ENCODE data around the gene HDGFL2.
"Not testable (repeated sequence)": the region's sequence is repeated elsewhere in the genome, so short reads cannot be mapped to it uniquely, and the experiment has no call there.

The HDGFL2 gene

DNA sequence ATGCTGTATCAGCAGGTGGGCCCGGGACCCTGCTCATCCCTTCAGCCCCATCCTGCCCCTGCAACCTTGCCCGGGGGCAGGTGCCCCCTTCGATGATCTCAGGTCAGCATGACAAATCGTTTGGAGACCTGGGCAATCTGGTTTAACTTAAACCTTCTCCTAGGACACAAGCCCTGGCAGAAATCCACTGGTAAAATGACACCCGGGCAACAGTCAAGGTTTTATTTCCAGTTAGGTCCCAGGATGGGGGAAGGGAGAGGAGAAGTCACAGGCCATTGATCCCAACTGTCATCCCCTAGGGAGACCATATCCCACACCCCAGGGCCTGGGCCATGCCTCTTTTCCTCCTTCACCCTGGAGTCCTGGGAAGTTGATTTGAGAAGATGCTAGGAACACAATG is 64.7 kb downstream of the HDGFL2 start:
- no peak for DNase-seq

GRCh38 chr19:4537953-4538600 is 66.0 kb downstream of the HDGFL2 start:
- DNase-seq: no peak

DNA sequence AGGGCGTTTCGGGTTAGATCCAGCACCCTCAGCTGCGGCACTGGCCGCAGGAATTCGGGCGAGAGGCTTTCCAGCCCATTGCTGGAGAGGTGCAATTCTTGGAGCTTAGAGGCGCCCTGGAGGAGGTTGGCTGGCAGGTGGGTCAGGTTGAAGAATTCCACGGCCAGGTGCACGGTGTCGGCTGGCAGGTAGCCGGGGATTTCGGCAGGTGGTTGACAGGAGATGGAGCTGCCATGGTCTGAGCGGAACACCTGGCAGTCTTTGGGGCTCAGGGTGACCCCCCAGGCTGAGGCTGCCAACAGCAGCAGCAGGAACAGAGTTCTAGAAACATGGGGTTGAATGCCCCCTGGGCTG is 66.5 kb downstream of the HDGFL2 start:
- no peak for DNase-seq

DNA sequence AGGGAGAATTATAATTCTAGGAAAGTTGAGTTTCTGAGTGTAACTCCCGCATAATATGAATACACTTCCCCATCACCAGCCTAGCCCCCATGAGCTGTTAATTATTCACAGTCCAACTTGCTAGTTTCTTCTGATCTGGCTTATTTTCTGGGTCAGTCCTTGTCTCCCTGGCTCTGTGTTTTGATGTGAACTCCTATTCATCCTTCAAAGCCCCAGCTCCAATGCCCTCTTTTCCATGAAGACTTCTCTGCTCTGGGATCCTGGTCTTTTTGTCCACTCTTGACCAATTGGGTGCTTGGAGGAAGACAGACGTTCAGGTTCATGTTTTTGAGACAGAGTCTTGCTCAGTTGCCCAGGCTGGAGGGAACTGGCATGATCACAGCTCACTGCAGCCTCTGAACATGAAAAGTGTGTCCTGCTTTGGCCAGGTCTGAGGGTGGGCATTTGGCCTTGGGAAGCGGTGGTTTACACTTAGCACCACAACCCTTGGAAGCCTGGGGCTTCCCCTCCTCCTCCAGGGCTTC is 67.1 kb downstream of the HDGFL2 start:
- no peak for DNase-seq

GRCh38 chr19:4539693-4540581 is 67.8 kb downstream of the HDGFL2 start, which contains the start of gene LRG1:
Gene LRG1 (minus strand): TSS chr19:4540036. CDS start chr19:4540013, 23 bp downstream.
- DNase-seq: no peak

DNA sequence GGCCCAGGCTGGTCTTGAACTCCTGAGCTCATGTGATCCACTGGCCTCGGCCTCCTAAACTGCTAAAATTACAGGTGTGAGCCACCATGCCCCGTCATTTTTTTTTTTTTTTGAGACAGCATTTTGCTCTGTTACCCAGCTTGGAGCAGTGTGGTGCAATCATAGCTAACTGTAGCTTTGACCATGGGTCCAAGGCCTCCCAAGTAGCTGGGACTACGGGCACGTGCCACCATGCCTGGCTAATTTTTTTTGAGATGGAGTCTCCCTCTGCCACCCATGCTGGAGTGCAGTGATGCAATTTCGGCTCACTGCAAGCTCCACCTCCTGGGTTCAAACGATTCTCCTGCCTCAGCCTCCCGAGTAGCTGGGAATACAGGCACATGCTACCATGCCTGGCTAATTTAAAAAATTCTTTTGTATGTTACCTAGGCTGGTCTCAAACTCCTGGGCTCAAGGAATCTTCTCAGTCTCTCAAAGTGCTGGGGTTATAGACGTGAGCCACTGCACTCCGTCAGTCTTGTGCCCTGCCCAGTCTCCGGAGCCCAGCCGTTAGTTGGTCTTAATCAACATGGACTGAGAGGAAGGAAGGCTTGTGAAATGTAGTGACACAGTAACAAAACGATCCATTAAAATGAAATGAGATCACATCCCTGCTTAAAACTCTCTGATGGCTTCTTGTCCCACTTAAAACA is 69.2 kb downstream of the HDGFL2 start:
- DNase-seq: no peak

DNA sequence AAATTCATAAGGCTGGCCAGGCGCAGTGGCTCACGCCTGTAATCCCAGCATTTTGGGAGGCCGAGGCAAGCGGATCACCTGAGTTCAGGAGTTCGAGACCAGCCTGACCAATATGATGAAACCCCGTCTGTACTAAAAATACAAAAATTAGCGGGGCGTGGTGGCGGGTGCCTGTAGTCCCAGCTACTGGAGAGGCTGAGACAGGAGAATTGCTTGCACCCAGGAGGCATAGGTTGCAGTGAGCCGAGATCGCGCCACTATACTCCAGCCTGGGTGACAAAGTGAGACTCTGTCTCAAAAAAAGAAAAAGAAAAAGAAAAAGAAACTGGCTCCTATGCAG is 69.7 kb downstream of the HDGFL2 start:
- not testable (repeated sequence) for DNase-seq

DNA sequence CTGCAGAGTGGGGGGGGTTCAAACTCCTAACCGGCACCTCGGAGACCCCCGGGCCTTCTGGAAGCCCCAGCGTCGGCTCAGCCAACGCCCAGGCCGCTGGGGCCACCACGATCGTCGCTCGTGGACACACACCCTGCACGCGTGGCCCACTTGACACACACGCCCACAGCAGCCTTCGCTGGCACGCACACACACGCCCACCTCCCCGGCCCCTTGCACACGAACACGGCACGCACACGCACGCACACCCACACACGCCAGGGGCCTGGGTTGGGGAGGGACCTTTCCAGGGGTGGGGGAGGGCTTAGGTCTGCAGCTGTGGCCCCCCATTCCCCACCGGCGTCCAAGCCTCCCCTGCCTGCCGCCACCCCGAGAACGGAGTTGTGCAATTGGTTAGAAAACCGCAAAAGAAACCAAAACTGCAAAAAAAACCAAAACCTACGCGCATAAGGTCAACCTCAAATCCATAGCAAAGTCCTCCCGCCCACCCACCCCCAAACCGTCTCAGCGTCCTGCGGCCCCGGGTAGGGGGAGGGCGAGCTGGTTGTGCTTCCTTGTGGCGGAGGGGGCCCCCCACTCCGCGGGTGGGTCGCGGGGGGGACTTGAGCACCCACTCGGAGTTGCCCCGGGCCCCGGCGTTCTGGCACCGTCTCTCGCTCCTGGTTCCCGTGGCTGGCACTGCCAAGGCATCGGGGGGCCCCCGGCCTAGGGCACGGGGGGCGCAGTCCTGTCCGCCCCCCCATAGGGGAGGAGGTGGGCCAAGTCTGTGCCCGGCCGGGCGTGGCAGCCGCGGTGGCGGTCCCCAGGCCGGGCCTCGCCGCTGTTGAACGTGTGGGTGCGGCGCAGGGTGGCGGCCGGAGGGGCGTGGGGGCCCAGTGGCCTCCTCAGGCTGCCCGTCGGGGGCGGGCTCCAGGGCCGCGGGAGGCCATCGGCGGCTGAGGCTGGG is 71.1 kb downstream of the HDGFL2 start:
- no peak for DNase-seq

DNA sequence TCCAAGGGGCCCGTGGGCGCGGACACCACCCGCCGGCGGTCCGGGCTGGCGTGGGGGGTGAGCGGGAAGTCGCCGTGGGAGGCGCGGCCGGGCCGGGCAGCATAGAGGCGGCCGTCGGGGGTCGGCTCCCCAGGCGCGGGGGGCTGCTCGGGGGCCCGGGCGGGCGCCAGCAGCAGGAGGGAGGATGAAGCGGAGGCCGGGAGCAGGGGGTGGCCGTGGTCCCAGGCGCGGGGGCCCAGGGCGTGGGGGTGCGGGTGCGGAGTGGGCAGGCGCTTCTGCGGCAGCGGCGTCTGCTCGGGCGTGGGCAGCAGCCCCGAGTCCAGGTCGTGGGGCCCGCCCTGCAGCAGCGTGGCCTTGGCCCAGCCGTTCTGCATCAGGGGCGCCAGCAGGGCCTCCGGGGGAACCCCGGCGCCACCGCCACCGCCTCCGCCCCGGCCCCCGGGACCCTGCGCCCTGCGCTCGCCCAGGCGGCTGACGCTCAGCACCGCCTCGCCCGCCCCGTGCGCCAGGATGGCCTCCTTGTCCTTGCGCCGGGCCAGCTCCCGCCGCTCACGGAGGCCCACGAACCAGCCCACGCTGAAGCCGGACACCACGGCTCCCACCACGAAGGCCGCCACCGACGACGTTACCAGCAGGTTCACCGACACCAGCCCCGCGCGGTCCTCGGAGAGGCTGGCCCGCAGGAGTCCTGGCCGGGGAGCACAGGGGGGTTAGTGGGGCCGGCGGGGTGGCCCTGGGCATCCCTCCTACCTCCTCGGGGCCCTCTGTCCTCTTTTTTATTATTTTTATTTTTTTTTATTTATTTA is 71.9 kb downstream of the HDGFL2 start:
- DNase-seq: no peak

- no peak for DNase-seq
Measured at GRCh38 chr19:4547303-4548237, 75.5 kb downstream of the HDGFL2 start.

DNA sequence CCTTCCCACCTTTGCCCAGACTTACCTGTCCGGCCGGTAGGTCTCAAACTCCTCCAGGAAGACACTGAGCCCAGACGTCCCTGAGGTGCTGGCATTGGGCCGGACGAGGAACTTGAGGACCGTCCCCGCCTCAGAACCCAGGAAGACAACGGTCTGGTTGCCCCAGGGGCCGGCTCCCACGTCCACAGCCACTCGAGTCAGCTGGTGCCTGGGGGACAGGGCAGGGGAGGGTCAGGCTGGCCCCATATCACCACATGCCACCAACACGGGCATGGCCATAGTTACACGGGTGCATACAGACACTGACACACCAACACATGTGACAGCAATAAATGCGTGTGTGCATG is 76.1 kb downstream of the HDGFL2 start:
- no peak for DNase-seq

DNA sequence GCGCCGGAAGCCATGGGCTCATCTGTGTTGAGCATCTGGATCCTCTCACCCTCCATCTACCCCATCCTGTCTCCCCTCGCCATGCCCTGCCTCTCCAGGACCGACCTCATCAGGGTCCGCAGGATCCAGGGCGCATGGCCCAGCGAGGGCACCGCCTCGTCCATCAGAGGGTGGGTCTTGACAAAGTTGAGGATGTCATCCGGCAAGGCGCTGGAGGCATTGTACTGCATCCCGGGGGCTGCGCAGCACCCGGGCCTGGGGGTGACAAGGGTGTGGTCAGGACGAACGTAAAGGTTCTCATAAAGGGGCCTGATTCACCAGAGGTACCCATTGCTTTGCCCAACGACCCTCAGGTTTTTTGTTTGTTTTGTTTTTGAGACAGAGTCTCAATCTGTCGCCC is 77.9 kb downstream of the HDGFL2 start:
- no peak for DNase-seq

DNA sequence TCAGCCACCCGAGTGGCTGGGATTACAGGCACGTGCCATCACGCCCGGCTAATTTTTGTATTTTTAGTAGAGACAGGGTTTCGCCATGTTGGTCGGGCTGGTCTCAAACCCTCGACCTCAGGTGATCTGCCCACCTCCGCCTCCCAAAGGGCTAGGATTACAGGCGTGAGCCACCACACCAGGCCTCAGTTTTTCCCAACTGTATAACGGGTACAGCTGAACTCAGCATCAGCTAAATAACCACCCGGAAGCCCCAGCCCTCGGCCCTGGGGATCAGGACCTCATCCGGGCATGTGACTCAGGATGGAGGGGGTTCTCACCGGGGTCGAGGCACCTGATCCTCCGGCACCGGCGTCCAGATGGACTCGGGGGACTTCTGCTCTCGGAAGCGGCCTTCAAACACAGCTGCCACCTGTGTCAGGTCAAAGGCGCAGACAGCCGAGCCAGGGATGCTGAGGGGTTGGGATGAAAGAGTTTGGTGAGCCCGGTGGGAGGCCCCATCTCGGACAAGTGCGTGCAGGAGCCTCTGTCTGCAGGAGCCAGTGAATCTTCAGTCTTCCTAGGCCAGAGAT is 78.5 kb downstream of the HDGFL2 start:
- DNase-seq: no peak

All from fibroblast of skin of scalp (primary cell).